Heart left ventricle (tissue), 16 donors: ENCODE data around the gene CHRM5. TPM values are rescaled to one million over a fixed set of nuclear protein-coding genes. Genes with fewer than 3 reads are reported as not detected.

Experiments
- ATAC-seq, 4 donors: fragments of 200-7000 bp; cut with Tn5 transposase; one replicate each; pipeline ENCODE4 v1.9.1; 2020 to 2022; ENCODE audit warnings: moderate library complexity in 4 of 4, mild to moderate bottlenecking in 3 of 4, moderate number of reproducible peaks in 1 of 4
- DNase-seq, 5 donors: peaks; one replicate each; pipeline ENCODE4 v3.0.0-alpha.2; 2020
- H3K27ac ChIP-seq, 12 donors: fragments of 200-600 bp; sonication (generic) in 4 of 12; one replicate each; pipeline versions ENCODE4 v1.5.0 to v1.8.0; 2016 to 2022; ENCODE audit warnings: mild to moderate bottlenecking in 2 of 12
- H3K27me3 ChIP-seq, 9 donors: fragments of 200-600 bp; sonication (generic) in 2 of 9; one replicate each; pipeline versions ENCODE4 v1.5.1 to v1.8.0; 2016 to 2022; ENCODE audit warnings: mild to moderate bottlenecking in 3 of 9
- H3K36me3 ChIP-seq, 9 donors: fragments of 200-600 bp; sonication (generic) in 2 of 9; one replicate each; pipeline versions ENCODE4 v1.5.0 to v1.8.0; 2018 to 2022; ENCODE audit warnings: mild to moderate bottlenecking in 2 of 9
- H3K4me1 ChIP-seq, 12 donors: fragments of 200-600 bp; sonication (generic) in 4 of 12; one replicate each; pipeline versions ENCODE4 v1.5.0 to v1.8.0; 2016 to 2022; ENCODE audit warnings: mild to moderate bottlenecking in 3 of 12
- H3K4me3 ChIP-seq, 12 donors: fragments of 200-600 bp; sonication (generic) in 4 of 12; one replicate each; pipeline versions ENCODE4 v1.5.0 to v1.8.0; 2017 to 2022; ENCODE audit warnings: mild to moderate bottlenecking in 9 of 12, moderate library complexity in 4 of 12
- H3K9me3 ChIP-seq, 12 donors: fragments of 200-600 bp; sonication (generic) in 4 of 12; one replicate each; pipeline versions ENCODE4 v1.5.0 to v1.8.0; 2016 to 2022; ENCODE audit warnings: mild to moderate bottlenecking in 1 of 12
- CTCF ChIP-seq, 12 donors: fragments of 200-600 bp; sonication (generic) in 4 of 12; IDR thresholded peaks; one replicate each; pipeline versions ENCODE4 v1.5.0 to v1.8.0; 2018 to 2022; ENCODE audit warnings: antibody characterized with exemption in 12 of 12, mild to moderate bottlenecking in 5 of 12
- POLR2A ChIP-seq, 2 donors: fragments of 450-650 bp; IDR thresholded peaks; one replicate each; pipeline ENCODE4 v1.6.1; 2017; ENCODE audit warnings: antibody characterized with exemption in 2 of 2, mild to moderate bottlenecking in 2 of 2, moderate library complexity in 2 of 2
- WGBS, 4 donors: extraction: QIAGEN DNeasy Blood & Tissue Kit in 2 of 4; methylation state at CpG; one replicate each; pipeline versions ENCODE4 v1.1.5 to v1.1.7; 2013 to 2018; 5-methylcytosine and 5-hydroxymethylcytosine counted together
- intact Hi-C, 10 donors: fragments of 100-400 bp; cut with DNase I; formaldehyde crosslinking; loops; one replicate each; pipeline versions ENCODE4 v1.11.1 to v1.14.2; 2022
- polyA plus RNA-seq, 2 donors: library from polyadenylated mRNA; stranded (reverse); fragments of 200-250 nt; gene quantifications; one replicate each; pipeline ENCODE4 v1.2.3, GENCODE V29; 2013
- total RNA-seq, 9 donors: library from RNA; depleted of rRNA in 2 of 9; stranded (reverse); fragments of >200 nt in 2 of 9; fragmentation: NEBNext Ultra II Directional in 3 of 9; extraction: Animal tissue kit (Norgen Biotek cat#: 25700) in 3 of 9; gene quantifications; one replicate each; pipeline versions ENCODE4 v1.1.0 to v1.2.4, GENCODE V29; 2016 to 2023
- donor health status: ischemic (EF 13 %, LVEDD 7.1; RV severe dilation, severe dysfunction).
- donor health status: healthy with polysubstance abuse.
- donor health status: DM: no; HTN: yes; CAD: no.
- donor health status: DM: no; HTN: no; CAD: no.
- donor health status: ischemic (EF 25% LVEDD 6.9; RV normal size, moderate dysfunction).
- donor health status: ischemic (EF 25% LVEDD 5.7; RV mildly dilated, moderate dysfunction).
- donor health status: healthy.
- donor health status: DM: yes; HTN: yes; CAD: no.
- donor health status: ischemic (EF 35%, LVEDD 5.7; RV mildly dilated, moderate dysfunction).
- donor health status: nonischemic (EF 11% LVEDD 7.7; RV severe dilation, severe dysfunction).
- donor health status: DM: yes; HTN: yes; CAD: no.
- donor health status: PGD.
- donor health status: ischemic (EF 29% LVEDD 5.4; RV normal size, mild dysfunction).
- donor health status: nonischemic (EF 23%, LVEDD 6.1; RV moderate dilation, normal function).

The CHRM5 gene
- total and polyA plus RNA-seq, 11 donors, result not detected

GRCh38 chr15:34054081-34054707 is 85.9 kb downstream of the CHRM5 start:
- ATAC-seq (no peak), DNase-seq (no peak)
- Histone ChIP-seq H3K9me3 (peaks cover 0 to 42% (median 15%) of the 10 kb centered on the region in 12 donors), H3K27ac (no peak overlapping the region), H3K4me1 (peaks cover 0 to 7% (median 0%) of the 10 kb centered on the region in 12 donors), H3K4me3 (no peak overlapping the region), H3K36me3 (no peaks in the 10 kb centered on the region), H3K27me3 (no peaks in the 10 kb centered on the region)
- intact Hi-C loops, result no loop called here
- WGBS, 4 donors, result 94 to 96% (median 95%) methylated on average over 3 of the region's 3 CpGs
- TF ChIP-seq POLR2A (IDR thresholded peaks at IDR 0.05), result no peak
- no peak for TF ChIP-seq CTCF (IDR thresholded peaks at IDR 0.05)

- peak in 3 of 4 donors; percentile 64 to 83 (median 75) for ATAC-seq
- 40 to 59% (median 53%) methylated on average over 3 of the region's 3 CpGs for WGBS, 4 donors
- H3K27ac ChIP-seq, result peak overlapping the region in 5 of 12 donors; percentile 42 to 64 (median 51)
These were observed 87.7 kb downstream of the CHRM5 start for GRCh38 chr15:34055868-34056595.

GRCh38 chr15:34056911-34057310 is 88.6 kb downstream of the CHRM5 start:
- no peak for DNase-seq
- H3K27me3 ChIP-seq, result no peaks in the 10 kb centered on the region
- WGBS, 4 donors, result 76 to 89% (median 88%) methylated on average over 5 of the region's 5 CpGs
- peaks cover 0 to 7% (median 0%) of the 10 kb centered on the region in 12 donors for H3K4me1 ChIP-seq
- peak overlapping the region in 2 of 12 donors; percentile 43 to 64 for H3K27ac ChIP-seq
- intact Hi-C loops, result no loop called here
- H3K9me3 ChIP-seq, result peaks cover 0 to 14% (median 0%) of the 10 kb centered on the region in 12 donors
- H3K36me3 ChIP-seq, result no peaks in the 10 kb centered on the region
- no peak overlapping the region for H3K4me3 ChIP-seq
- ATAC-seq, result no peak
- no peak for TF ChIP-seq POLR2A (IDR thresholded peaks at IDR 0.05)
- no peak for TF ChIP-seq CTCF (IDR thresholded peaks at IDR 0.05)

More at GRCh38 chr15:34055868-34056595, 87.7 kb downstream of the CHRM5 start:
- DNase-seq, result no peak
- TF ChIP-seq CTCF (IDR thresholded peaks at IDR 0.05) (no peak), POLR2A (IDR thresholded peaks at IDR 0.05) (no peak)
- intact Hi-C loops, result no loop called here
- H3K9me3 ChIP-seq, result peaks cover 0 to 23% (median 2%) of the 10 kb centered on the region in 12 donors
- H3K4me1 ChIP-seq, result peaks cover 0 to 7% (median 0%) of the 10 kb centered on the region in 12 donors
- H3K4me3 ChIP-seq, result no peak overlapping the region
- no peaks in the 10 kb centered on the region for H3K36me3 ChIP-seq
- H3K27me3 ChIP-seq, result no peaks in the 10 kb centered on the region

- peaks cover 0 to 7% (median 0%) of the 10 kb centered on the region in 12 donors for H3K4me1 ChIP-seq
- 36 to 48% (median 38%) methylated on average over 2 of the region's 2 CpGs for WGBS, 4 donors
- TF ChIP-seq CTCF (IDR thresholded peaks at IDR 0.05), result no peak
- TF ChIP-seq POLR2A (IDR thresholded peaks at IDR 0.05), result no peak
- intact Hi-C loops, result no loop called here
- H3K9me3 ChIP-seq, result no peaks in the 10 kb centered on the region
- ATAC-seq (no peak), DNase-seq (no peak)
- no peaks in the 10 kb centered on the region for H3K36me3 ChIP-seq
- H3K27ac ChIP-seq, result no peak overlapping the region
- H3K27me3 ChIP-seq, result no peaks in the 10 kb centered on the region
- no peak overlapping the region for H3K4me3 ChIP-seq
These were observed 91.2 kb downstream of the CHRM5 start for GRCh38 chr15:34059476-34059875.
